HL-60 (cell line): ENCODE data around the gene PPM1H.

Experiments
- DNase-seq, 2 experiments: peaks; one replicate each; pipeline ENCODE4 v3.0.0-alpha.2; 2010 to 2020; ENCODE audit warnings: low read depth in 1 of 2, low spot score in 1 of 2
- H3K27ac ChIP-seq: fragments of 250-450 bp; sonication (Bioruptor Pico); replicated peaks from 2 replicates; pipeline ENCODE4 v1.5.1; 2020; ENCODE audit warnings: mild to moderate bottlenecking, moderate library complexity
- H3K27me3 ChIP-seq: fragments of 250-450 bp; sonication (Bioruptor Pico); 2 replicates; pipeline ENCODE4 v1.5.1; 2021; ENCODE audit warnings: mild to moderate bottlenecking, moderate library complexity; ENCODE audit not compliant: insufficient read depth, poor library complexity, severe bottlenecking
- H3K4me3 ChIP-seq: replicated peaks from 2 replicates; pipeline ENCODE4 v1.5.1; 2011; ENCODE audit warnings: mild to moderate bottlenecking, control low read depth, low read length; ENCODE audit not compliant: insufficient read depth
- GABPA ChIP-seq: IDR thresholded peaks from 2 replicates; pipeline ENCODE4 v1.6.1; 2012; ENCODE audit warnings: low read depth
- POLR2AphosphoS5 ChIP-seq: IDR thresholded peaks from 2 replicates; pipeline ENCODE4 v1.6.1; 2012; ENCODE audit warnings: low read depth
- SPI1 ChIP-seq: IDR thresholded peaks from 2 replicates; pipeline ENCODE4 v1.6.1; 2012; ENCODE audit warnings: low read depth, mild to moderate bottlenecking, borderline replicate concordance
- TF ChIP-seq, protein P1 (sequence below): IDR thresholded peaks from one replicate; pipeline ENCODE4 v1.5.1; 2011; ENCODE audit warnings: low read length, control low read depth, inconsistent platforms; ENCODE audit not compliant: insufficient read depth
- TF ChIP-seq, protein P2 (sequence below): IDR thresholded peaks from 2 replicates; pipeline ENCODE4 v1.6.1; 2012; ENCODE audit warnings: low read depth; ENCODE audit not compliant: insufficient replicate concordance

Gene PPM1H

GRCh38 chr12:62785941-62786559 lies 148.9 kb downstream of the PPM1H start:
- DNase-seq: peak; percentile 73 to 81
- no peak overlapping the region for H3K4me3 ChIP-seq
- H3K27ac ChIP-seq: peak overlapping the region; percentile 72
- TF ChIP-seq POLR2AphosphoS5 (no peak), GABPA (no peak), SPI1 (peak; percentile 9; the same call in 1 of the 2 replicates)
- TF ChIP-seq, protein P1, sequence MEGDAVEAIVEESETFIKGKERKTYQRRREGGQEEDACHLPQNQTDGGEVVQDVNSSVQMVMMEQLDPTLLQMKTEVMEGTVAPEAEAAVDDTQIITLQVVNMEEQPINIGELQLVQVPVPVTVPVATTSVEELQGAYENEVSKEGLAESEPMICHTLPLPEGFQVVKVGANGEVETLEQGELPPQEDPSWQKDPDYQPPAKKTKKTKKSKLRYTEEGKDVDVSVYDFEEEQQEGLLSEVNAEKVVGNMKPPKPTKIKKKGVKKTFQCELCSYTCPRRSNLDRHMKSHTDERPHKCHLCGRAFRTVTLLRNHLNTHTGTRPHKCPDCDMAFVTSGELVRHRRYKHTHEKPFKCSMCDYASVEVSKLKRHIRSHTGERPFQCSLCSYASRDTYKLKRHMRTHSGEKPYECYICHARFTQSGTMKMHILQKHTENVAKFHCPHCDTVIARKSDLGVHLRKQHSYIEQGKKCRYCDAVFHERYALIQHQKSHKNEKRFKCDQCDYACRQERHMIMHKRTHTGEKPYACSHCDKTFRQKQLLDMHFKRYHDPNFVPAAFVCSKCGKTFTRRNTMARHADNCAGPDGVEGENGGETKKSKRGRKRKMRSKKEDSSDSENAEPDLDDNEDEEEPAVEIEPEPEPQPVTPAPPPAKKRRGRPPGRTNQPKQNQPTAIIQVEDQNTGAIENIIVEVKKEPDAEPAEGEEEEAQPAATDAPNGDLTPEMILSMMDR: no peak
- TF ChIP-seq, protein P2, sequence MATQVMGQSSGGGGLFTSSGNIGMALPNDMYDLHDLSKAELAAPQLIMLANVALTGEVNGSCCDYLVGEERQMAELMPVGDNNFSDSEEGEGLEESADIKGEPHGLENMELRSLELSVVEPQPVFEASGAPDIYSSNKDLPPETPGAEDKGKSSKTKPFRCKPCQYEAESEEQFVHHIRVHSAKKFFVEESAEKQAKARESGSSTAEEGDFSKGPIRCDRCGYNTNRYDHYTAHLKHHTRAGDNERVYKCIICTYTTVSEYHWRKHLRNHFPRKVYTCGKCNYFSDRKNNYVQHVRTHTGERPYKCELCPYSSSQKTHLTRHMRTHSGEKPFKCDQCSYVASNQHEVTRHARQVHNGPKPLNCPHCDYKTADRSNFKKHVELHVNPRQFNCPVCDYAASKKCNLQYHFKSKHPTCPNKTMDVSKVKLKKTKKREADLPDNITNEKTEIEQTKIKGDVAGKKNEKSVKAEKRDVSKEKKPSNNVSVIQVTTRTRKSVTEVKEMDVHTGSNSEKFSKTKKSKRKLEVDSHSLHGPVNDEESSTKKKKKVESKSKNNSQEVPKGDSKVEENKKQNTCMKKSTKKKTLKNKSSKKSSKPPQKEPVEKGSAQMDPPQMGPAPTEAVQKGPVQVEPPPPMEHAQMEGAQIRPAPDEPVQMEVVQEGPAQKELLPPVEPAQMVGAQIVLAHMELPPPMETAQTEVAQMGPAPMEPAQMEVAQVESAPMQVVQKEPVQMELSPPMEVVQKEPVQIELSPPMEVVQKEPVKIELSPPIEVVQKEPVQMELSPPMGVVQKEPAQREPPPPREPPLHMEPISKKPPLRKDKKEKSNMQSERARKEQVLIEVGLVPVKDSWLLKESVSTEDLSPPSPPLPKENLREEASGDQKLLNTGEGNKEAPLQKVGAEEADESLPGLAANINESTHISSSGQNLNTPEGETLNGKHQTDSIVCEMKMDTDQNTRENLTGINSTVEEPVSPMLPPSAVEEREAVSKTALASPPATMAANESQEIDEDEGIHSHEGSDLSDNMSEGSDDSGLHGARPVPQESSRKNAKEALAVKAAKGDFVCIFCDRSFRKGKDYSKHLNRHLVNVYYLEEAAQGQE: no peak
- H3K27me3 ChIP-seq: no peaks in the 10 kb centered on the region

DNA sequence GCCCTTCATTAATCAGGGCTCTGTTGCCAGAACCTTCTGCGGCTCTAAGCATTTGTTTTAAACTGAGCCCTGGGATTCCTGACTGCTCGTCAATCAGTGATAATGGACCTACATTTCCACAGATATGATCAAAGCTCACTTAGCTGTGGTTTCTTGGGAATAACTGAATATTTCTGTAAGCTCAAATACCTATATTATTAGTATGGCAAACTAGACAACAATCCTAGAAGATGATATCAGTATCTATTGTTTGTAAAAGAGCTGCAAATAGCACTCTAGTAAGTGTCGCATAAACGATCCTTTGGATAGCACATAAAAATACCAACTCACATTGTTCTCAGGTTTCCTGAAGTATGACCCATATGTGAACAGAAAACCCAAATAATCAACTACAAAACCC lies 150.4 kb downstream of the PPM1H start:
- no peak overlapping the region for H3K4me3 ChIP-seq
- TF ChIP-seq, protein P2: no peak
- TF ChIP-seq, protein P1: no peak
- TF ChIP-seq POLR2AphosphoS5: no peak
- TF ChIP-seq SPI1: no peak
- no peak for TF ChIP-seq GABPA
- no peaks in the 10 kb centered on the region for H3K27me3 ChIP-seq
- H3K27ac ChIP-seq: no peak overlapping the region
- DNase-seq: no peak

DNA sequence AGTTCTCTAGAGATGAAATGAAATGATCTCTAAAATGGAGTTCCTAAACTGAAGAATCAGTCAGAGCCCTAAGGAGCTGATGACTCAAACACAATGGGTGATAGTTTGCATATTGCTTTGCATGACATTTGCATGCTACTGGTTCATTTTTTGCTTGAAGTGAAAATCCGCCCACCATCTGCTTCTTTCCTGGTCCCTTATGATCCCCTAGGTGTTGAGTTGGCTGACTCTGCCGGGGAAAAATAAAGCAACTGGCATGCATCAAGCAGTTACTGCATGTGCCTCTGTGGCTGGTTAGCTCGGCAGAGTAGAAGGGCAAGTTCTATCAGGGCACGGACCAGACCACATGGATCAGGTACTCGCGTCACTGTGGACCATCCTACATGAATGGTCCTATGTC lies 151.1 kb downstream of the PPM1H start:
- no peak for TF ChIP-seq GABPA
- TF ChIP-seq SPI1: no peak
- TF ChIP-seq, protein P1: no peak
- no peak for TF ChIP-seq POLR2AphosphoS5
- TF ChIP-seq, protein P2: no peak
- no peak for DNase-seq
- Histone ChIP-seq H3K27me3 (no peaks in the 10 kb centered on the region), H3K27ac (no peak overlapping the region), H3K4me3 (no peak overlapping the region)
